ENCODE measurements around the gene JMJD8. TPM values are rescaled to one million over a fixed set of nuclear protein-coding genes. Genes with fewer than 3 reads are reported as not detected.

Gene JMJD8
- total RNA-seq, 4 donors from 2014 or later, result 83.1 to 119 (median 101) TPM

DNA sequence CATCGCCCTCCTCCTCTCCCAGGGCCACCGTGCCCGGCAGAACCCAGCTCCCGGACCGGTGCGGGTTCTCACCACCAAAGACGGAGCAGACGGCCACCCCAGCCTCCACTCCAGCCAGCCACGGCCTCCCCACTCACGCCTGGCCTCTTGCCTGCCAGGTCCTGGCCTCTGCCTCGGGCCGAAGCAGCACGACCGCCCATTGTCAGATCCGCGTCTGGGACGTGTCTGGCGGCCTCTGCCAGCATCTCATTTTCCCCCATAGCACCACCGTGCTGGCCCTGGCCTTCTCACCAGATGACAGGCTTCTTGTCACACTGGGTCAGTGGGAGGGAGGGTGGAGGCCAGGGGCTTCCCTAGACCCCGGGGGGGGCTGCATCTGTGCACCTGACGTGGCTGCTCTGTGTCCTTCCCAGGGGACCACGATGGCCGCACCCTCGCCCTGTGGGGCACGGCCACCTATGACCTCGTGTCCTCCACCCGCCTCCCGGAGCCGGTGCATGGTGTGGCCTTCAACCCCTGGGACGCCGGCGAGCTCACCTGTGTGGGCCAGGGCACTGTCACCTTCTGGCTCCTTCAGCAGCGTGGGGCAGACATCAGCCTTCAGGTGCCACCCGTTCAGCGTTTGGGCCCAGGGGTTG, 22.8 kb downstream of the JMJD8 start:
- WGBS, 2 donors, result 41 to 45% methylated on average over 32 to 33 of the region's 35 CpGs
- Histone ChIP-seq H3K4me3 (peak overlapping the region in 1 of 4 donors; percentile 48), H3K9me3 (no peaks in the 10 kb centered on the region), H3K4me1 (peaks cover 0 to 16% (median 14%) of the 10 kb centered on the region in 4 donors), H3K36me3 (peaks cover 0 to 34% (median 0%) of the 10 kb centered on the region in 3 donors), H3K27me3 (no peaks in the 10 kb centered on the region), H3K27ac (peak overlapping the region in 3 of 4 donors; percentile 60 to 87 (median 86))
- DNase-seq (ENCODE audit: low spot score in 2 of 2), result no peak
- TF ChIP-seq POLR2A (IDR thresholded peaks at IDR 0.05) (no peak), CTCF (IDR thresholded peaks at IDR 0.05) (peak in 1 of 5 experiments; percentile 17)

GRCh38 chr16:660459-661183, 23.5 kb downstream of the JMJD8 start:
- peaks cover 0 to 16% (median 14%) of the 10 kb centered on the region in 4 donors for H3K4me1 ChIP-seq
- 12 to 33% methylated on average over 5 to 16 of the region's 43 CpGs for WGBS, 2 donors
- H3K4me3 ChIP-seq, result peak overlapping the region in 1 of 4 donors; percentile 48
- TF ChIP-seq POLR2A (IDR thresholded peaks at IDR 0.05), result peak in 1 of 2 donors; percentile 52
- peak; percentile 54 to 87 (median 77) for TF ChIP-seq CTCF (IDR thresholded peaks at IDR 0.05)
- peak in 1 of 2 donors; percentile 63 for TF ChIP-seq EP300 (IDR thresholded peaks at IDR 0.05)
- H3K36me3 ChIP-seq, result peaks cover 0 to 41% (median 0%) of the 10 kb centered on the region in 3 donors
- no peaks in the 10 kb centered on the region for H3K9me3 ChIP-seq
- no peaks in the 10 kb centered on the region for H3K27me3 ChIP-seq
- DNase-seq (ENCODE audit: low spot score in 2 of 2), result peak; percentile 84 to 87
- H3K27ac ChIP-seq, result peak overlapping the region in 3 of 4 donors; percentile 60 to 90 (median 86)

GRCh38 chr16:660132-660458, 24.0 kb downstream of the JMJD8 start:
- peak overlapping the region in 3 of 4 donors; percentile 53 to 90 (median 86) for H3K27ac ChIP-seq
- H3K36me3 ChIP-seq, result peaks cover 0 to 46% (median 0%) of the 10 kb centered on the region in 3 donors
- TF ChIP-seq EP300 (IDR thresholded peaks at IDR 0.05) (no peak), CTCF (IDR thresholded peaks at IDR 0.05) (no peak)
- H3K27me3 ChIP-seq, result no peaks in the 10 kb centered on the region
- H3K4me3 ChIP-seq, result peak overlapping the region in 1 of 4 donors; percentile 48
- 58 to 60% methylated on average over 6 of the region's 6 CpGs for WGBS, 2 donors
- no peaks in the 10 kb centered on the region for H3K9me3 ChIP-seq
- DNase-seq (ENCODE audit: low spot score in 2 of 2), result no peak
- peaks cover 0 to 16% (median 14%) of the 10 kb centered on the region in 4 donors for H3K4me1 ChIP-seq

DNA sequence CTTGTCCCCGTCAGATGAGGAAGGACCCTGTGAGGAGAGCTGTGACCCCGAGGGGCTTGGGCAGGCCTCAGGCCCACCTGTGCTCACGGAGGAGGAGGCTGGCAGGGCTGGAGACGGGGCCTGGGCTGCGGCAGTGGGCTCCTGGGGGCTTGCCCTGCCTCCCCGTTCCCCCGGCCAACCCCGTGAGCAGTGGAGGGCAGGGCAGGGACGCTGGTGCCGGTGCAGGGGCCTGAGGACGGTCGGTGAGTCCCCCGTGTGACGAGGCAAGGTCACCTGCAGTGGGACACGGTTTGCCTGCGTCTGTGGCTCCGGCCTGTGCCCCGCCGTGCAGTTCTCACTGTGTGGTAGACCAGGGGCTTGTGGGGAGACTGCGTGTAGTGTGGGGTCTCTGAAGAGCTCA, 24.5 kb downstream of the JMJD8 start:
- Histone ChIP-seq H3K4me1 (peaks cover 0 to 16% (median 14%) of the 10 kb centered on the region in 4 donors), H3K9me3 (no peaks in the 10 kb centered on the region), H3K36me3 (peaks cover 0 to 51% (median 0%) of the 10 kb centered on the region in 3 donors), H3K27me3 (no peaks in the 10 kb centered on the region), H3K4me3 (no peak overlapping the region), H3K27ac (peak overlapping the region in 2 of 4 donors; percentile 86 to 90)
- TF ChIP-seq EP300 (IDR thresholded peaks at IDR 0.05) (no peak), CTCF (IDR thresholded peaks at IDR 0.05) (no peak)
- DNase-seq (ENCODE audit: low spot score in 2 of 2), result no peak
- 69 to 86% methylated on average over 16 of the region's 20 CpGs for WGBS, 2 donors

Measured in tibial nerve (tissue), 4 donors.